Mesenchymal stem cell (in vitro differentiated cells and primary cell): ENCODE data around the gene ANKRD1. TPM values are rescaled to one million over a fixed set of nuclear protein-coding genes. Genes with fewer than 3 reads are reported as not detected.

Experiments used
- DNase-seq: peaks from one replicate; pipeline ENCODE4 v3.0.0-alpha.2; 2013
- H2AFZ ChIP-seq: one replicate; pipeline ENCODE4 v1.6.1; 2013; ENCODE audit warnings: low read depth, mild to moderate bottlenecking, control low read depth, inconsistent platforms, low read length, moderate library complexity
- H2AK5ac ChIP-seq: 2 replicates; pipeline ENCODE4 v1.6.1; 2013; ENCODE audit warnings: low read length, moderate library complexity, mild to moderate bottlenecking, inconsistent platforms; ENCODE audit not compliant: severe bottlenecking
- H2BK120ac ChIP-seq: one replicate; pipeline ENCODE4 v1.6.1; 2013; ENCODE audit warnings: low read depth, mild to moderate bottlenecking, inconsistent platforms, low read length, moderate library complexity
- H2BK12ac ChIP-seq, 2 experiments: one replicate each; pipeline ENCODE4 v1.6.1; 2013; ENCODE audit warnings: inconsistent platforms in 2 of 2, low read length in 2 of 2, mild to moderate bottlenecking in 2 of 2, moderate library complexity in 2 of 2, control low read depth in 1 of 2
- H2BK15ac ChIP-seq: one replicate; pipeline ENCODE4 v1.6.1; 2013; ENCODE audit warnings: mild to moderate bottlenecking, low read depth, inconsistent platforms; ENCODE audit not compliant: poor library complexity, severe bottlenecking
- H2BK5ac ChIP-seq: 2 replicates; pipeline ENCODE4 v1.6.1; 2013; ENCODE audit warnings: low read depth, mild to moderate bottlenecking, low read length, control low read depth, inconsistent platforms; ENCODE audit not compliant: poor library complexity, severe bottlenecking
- H3K14ac ChIP-seq, 2 experiments: one replicate each; pipeline ENCODE4 v1.6.1; 2013; ENCODE audit warnings: inconsistent platforms in 2 of 2, low read length in 2 of 2, control low read depth in 1 of 2, mild to moderate bottlenecking in 1 of 2, moderate library complexity in 1 of 2
- H3K18ac ChIP-seq, 2 experiments: one replicate each; pipeline ENCODE4 v1.6.1; 2013; ENCODE audit warnings: inconsistent platforms in 2 of 2, low read length in 2 of 2, control low read depth in 1 of 2, low read depth in 1 of 2, mild to moderate bottlenecking in 1 of 2
- H3K23ac ChIP-seq, 2 experiments: one replicate each; pipeline ENCODE4 v1.6.1; 2013; ENCODE audit warnings: inconsistent platforms in 2 of 2, low read length in 2 of 2, mild to moderate bottlenecking in 2 of 2, moderate library complexity in 2 of 2, control low read depth in 1 of 2
- H3K27ac ChIP-seq: 2 replicates; pipeline ENCODE4 v1.5.1; 2013; ENCODE audit warnings: mild to moderate bottlenecking, moderate library complexity, low read length, control low read depth, inconsistent platforms; ENCODE audit not compliant: poor library complexity, severe bottlenecking
- H3K27me3 ChIP-seq, 2 experiments: 2 replicates each; pipeline versions ENCODE4 v1.6.1 to v1.7.0; 2013; ENCODE audit warnings: low read length in 2 of 2, mild to moderate bottlenecking in 2 of 2, moderate library complexity in 2 of 2, control low read depth in 1 of 2, inconsistent platforms in 1 of 2; ENCODE audit not compliant: control insufficient read depth in 1 of 2, insufficient read depth in 1 of 2
- H3K36me3 ChIP-seq, 2 experiments: 2 replicates each; pipeline versions ENCODE4 v1.6.1 to v1.7.0; 2013; ENCODE audit warnings: low read length in 2 of 2, control low read depth in 1 of 2, inconsistent platforms in 1 of 2, low read depth in 1 of 2, mild to moderate bottlenecking in 1 of 2; ENCODE audit not compliant: insufficient read depth in 2 of 2, control insufficient read depth in 1 of 2
- H3K4ac ChIP-seq, 2 experiments: one replicate each; pipeline ENCODE4 v1.6.1; 2013; ENCODE audit warnings: inconsistent platforms in 2 of 2, low read length in 2 of 2, mild to moderate bottlenecking in 2 of 2, moderate library complexity in 2 of 2, control low read depth in 1 of 2, low read depth in 1 of 2
- H3K4me1 ChIP-seq: 2 replicates; pipeline ENCODE4 v1.6.1; 2013; ENCODE audit warnings: low read depth, low read length, control low read depth; ENCODE audit not compliant: control insufficient read depth, insufficient read depth
- H3K4me2 ChIP-seq: 2 replicates; pipeline ENCODE4 v1.6.1; 2013; ENCODE audit warnings: low read length, mild to moderate bottlenecking, inconsistent platforms; ENCODE audit not compliant: poor library complexity, severe bottlenecking
- H3K4me3 ChIP-seq, 2 experiments: 2 replicates each; pipeline versions ENCODE4 v1.5.1 to v1.7.0; 2013; ENCODE audit warnings: low read length in 2 of 2, mild to moderate bottlenecking in 2 of 2, control low read depth in 1 of 2, low read depth in 1 of 2; ENCODE audit not compliant: insufficient read depth in 1 of 2
- H3K79me1 ChIP-seq: replicated peaks from 2 replicates; pipeline ENCODE4 v1.6.1; 2013; ENCODE audit warnings: mild to moderate bottlenecking, control low read depth, low read length, inconsistent platforms; ENCODE audit not compliant: poor library complexity, severe bottlenecking
- H3K9ac ChIP-seq: 2 replicates; pipeline ENCODE4 v1.7.0; 2013; ENCODE audit warnings: mild to moderate bottlenecking, low read length, moderate library complexity
- H3K9me3 ChIP-seq: 2 replicates; pipeline ENCODE4 v1.7.0; 2013; ENCODE audit warnings: mild to moderate bottlenecking, low read length; ENCODE audit not compliant: control insufficient read depth
- H4K8ac ChIP-seq: one replicate; pipeline ENCODE4 v1.6.1; 2013; ENCODE audit warnings: inconsistent platforms, mild to moderate bottlenecking, low read length, moderate library complexity
- H4K91ac ChIP-seq: one replicate; pipeline ENCODE4 v1.6.1; 2013; ENCODE audit warnings: mild to moderate bottlenecking, low read length, inconsistent platforms
- WGBS: methylation state at CpG from one replicate; pipeline ENCODE4 v1.1.7; 2013; ENCODE audit warnings: mixed read lengths; 5-methylcytosine and 5-hydroxymethylcytosine counted together
- small RNA-seq: library from polyadenylated mRNA; stranded (forward); fragments of <200 nt; extraction: miRNeasy Mini kit (QIAGEN cat#:217004); gene quantifications from one replicate; pipeline ENCODE3, GENCODE V24; 2013; ENCODE audit warnings: low read depth

The ANKRD1 gene

GRCh38 chr10:90866050-90866598 is 54.8 kb downstream of the ANKRD1 start:
- no peak overlapping the region for H2BK15ac ChIP-seq
- no peak overlapping the region for H3K4me3 ChIP-seq
- no peak overlapping the region for H3K14ac ChIP-seq
- no peak overlapping the region for H3K4me2 ChIP-seq
- H3K36me3 ChIP-seq, result no peaks in the 10 kb centered on the region
- no peaks in the 10 kb centered on the region for H3K4me1 ChIP-seq
- no peak for DNase-seq
- H3K18ac ChIP-seq, result no peak overlapping the region
- H3K9ac ChIP-seq, result no peak overlapping the region
- no peak overlapping the region for H4K91ac ChIP-seq
- H2BK12ac ChIP-seq, result no peak overlapping the region
- no peak overlapping the region for H3K23ac ChIP-seq
- 91% methylated on average over 4 of the region's 4 CpGs for WGBS
- H3K27me3 ChIP-seq, result peaks cover 6 to 29% of the 10 kb centered on the region in 2 experiments
- no peak overlapping the region for H3K27ac ChIP-seq
- H2BK5ac ChIP-seq, result no peak overlapping the region
- H3K9me3 ChIP-seq, result peaks cover 5% of the 10 kb centered on the region
- H2BK120ac ChIP-seq, result no peak overlapping the region
- no peak overlapping the region for H3K4ac ChIP-seq
- no peaks in the 10 kb centered on the region for H3K79me1 ChIP-seq
- H4K8ac ChIP-seq, result no peak overlapping the region
- no peak overlapping the region for H2AK5ac ChIP-seq
- no peak overlapping the region for H2AFZ ChIP-seq

GRCh38 chr10:90865401-90865800 is 55.5 kb downstream of the ANKRD1 start:
- Histone ChIP-seq H3K14ac (no peak overlapping the region), H2BK5ac (no peak overlapping the region), H3K18ac (no peak overlapping the region), H4K8ac (no peak overlapping the region), H2AK5ac (no peak overlapping the region), H3K27me3 (peaks cover 6 to 29% of the 10 kb centered on the region in 2 experiments), H3K79me1 (no peaks in the 10 kb centered on the region), H3K36me3 (no peaks in the 10 kb centered on the region), H2BK15ac (no peak overlapping the region), H3K4ac (no peak overlapping the region), H3K9ac (no peak overlapping the region), H3K4me2 (no peak overlapping the region), H3K4me3 (no peak overlapping the region), H2BK12ac (no peak overlapping the region), H3K4me1 (no peaks in the 10 kb centered on the region), H2BK120ac (no peak overlapping the region), H3K9me3 (peaks cover 5% of the 10 kb centered on the region), H3K23ac (no peak overlapping the region), H3K27ac (no peak overlapping the region), H4K91ac (no peak overlapping the region), H2AFZ (no peak overlapping the region)
- WGBS, result 56% methylated on average over 3 of the region's 3 CpGs
- DNase-seq, result no peak

GRCh38 chr10:90862908-90863514 is 57.9 kb downstream of the ANKRD1 start:
- H2BK12ac ChIP-seq, result no peak overlapping the region
- no peak overlapping the region for H3K4ac ChIP-seq
- no peak overlapping the region for H3K27ac ChIP-seq
- no peaks in the 10 kb centered on the region for H3K36me3 ChIP-seq
- no peak overlapping the region for H3K18ac ChIP-seq
- no peak overlapping the region for H3K23ac ChIP-seq
- H3K4me1 ChIP-seq, result no peaks in the 10 kb centered on the region
- no peak overlapping the region for H2BK15ac ChIP-seq
- no peak overlapping the region for H4K91ac ChIP-seq
- H3K4me3 ChIP-seq, result no peak overlapping the region
- no peak overlapping the region for H2AK5ac ChIP-seq
- no peak overlapping the region for H2AFZ ChIP-seq
- H3K27me3 ChIP-seq, result peaks cover 6 to 18% of the 10 kb centered on the region in 2 experiments
- no peak overlapping the region for H2BK5ac ChIP-seq
- no peaks in the 10 kb centered on the region for H3K79me1 ChIP-seq
- peak; percentile 50 for DNase-seq
- H3K9me3 ChIP-seq, result no peaks in the 10 kb centered on the region
- no peak overlapping the region for H3K9ac ChIP-seq
- no peak overlapping the region for H3K14ac ChIP-seq
- no peak overlapping the region for H3K4me2 ChIP-seq
- H4K8ac ChIP-seq, result no peak overlapping the region
- no peak overlapping the region for H2BK120ac ChIP-seq
- 71% methylated on average over 2 of the region's 2 CpGs for WGBS

Small RNA genes within 50 kb of the gene (small RNA-seq; reads per million reads assigned to genes)
- gene RF00019 (not detected), gene RNU6-740P (not detected)
